GM19452 (cell line): ENCODE results near the gene MCAM.

ENCODE experiments used
- ATAC-seq: cut with Tn5 transposase; IDR thresholded peaks from one replicate; pipeline ENCODE4 v1.9.1; 2021; ENCODE audit not compliant: unreplicated experiment

Gene MCAM

DNA sequence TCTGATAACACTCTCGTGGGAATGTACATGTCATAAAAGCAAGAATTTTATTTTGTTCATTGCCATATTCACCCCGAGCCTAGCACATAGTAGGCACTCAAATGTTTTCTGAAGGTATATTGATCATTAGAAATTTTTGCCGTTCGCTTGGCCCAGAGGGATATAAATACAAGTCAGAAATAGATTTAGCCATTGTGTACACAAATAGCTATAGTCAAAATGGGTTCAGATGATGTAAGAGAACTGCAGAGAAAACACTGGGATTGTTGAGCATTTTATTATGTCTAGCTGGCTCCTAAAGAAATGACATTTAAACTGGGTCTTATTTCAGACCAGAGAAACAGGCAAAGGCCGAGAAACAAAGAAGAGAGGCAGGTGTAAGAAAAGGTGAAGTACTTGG, 49.3 kb downstream of the MCAM start:
- no peak for ATAC-seq

GRCh38 chr11:119266517-119267255, 50.2 kb downstream of the MCAM start:
- no peak for ATAC-seq

DNA sequence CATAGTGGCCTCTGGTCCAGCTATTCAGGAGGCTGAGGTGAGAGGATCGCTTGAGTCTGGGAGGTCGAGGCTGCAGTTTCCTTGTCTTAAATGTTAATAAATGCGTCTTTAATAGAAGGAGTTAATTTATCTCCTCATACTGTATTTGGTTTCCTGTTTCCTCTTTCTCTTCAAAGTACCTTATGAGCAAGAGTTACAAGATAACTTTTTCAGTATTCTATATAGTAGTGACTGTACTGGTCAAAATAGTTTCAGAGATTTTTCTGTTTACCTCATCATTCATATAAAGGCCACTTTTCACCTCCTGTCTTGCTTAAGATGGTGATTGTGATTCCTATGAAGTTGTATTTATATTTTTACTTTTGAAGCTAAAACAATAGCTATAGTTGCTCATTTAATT, 50.9 kb downstream of the MCAM start:
- no peak for ATAC-seq

GRCh38 chr11:119263352-119263940, 53.5 kb downstream of the MCAM start:
- no peak for ATAC-seq

DNA sequence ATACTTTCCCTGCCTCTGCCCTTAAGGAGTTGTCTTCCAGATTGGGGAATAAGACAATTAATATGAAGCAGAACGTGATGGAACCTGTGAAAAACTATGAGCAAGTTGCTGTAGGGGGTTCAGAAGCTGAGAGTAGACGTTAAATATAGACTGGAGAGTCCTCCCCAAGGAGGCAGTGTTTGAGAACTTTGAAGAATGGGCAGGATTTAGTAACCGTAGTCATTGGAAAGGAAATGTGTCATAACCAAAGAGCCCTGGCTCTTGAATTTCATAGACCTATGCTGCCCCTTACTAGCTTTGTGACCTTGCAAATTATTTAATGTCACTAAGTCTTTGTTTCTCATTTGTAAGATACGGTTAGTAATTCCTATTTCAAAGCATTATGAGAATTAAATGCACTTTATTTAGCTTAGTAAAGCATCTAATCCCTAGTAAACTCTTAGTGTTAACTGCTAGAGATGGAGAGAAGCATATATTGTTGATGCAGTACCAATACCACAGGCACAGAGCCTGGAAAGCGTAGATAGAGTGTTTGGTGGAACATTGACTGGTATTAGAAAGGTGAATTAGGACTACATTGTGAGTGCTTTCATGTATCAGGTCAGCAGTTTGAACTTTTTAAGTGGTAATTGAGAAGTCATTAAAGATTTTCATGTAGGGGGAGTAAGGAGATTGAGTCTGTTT, 54.1 kb downstream of the MCAM start:
- no peak for ATAC-seq

GRCh38 chr11:119258983-119259382, 57.9 kb downstream of the MCAM start:
- no peak for ATAC-seq
